Measurements from ENCODE around the gene RECQL5. TPM values are rescaled to one million over a fixed set of nuclear protein-coding genes. Genes with fewer than 3 reads are reported as not detected.

RECQL5 gene
- total RNA-seq, 4 donors from 2014 or later: 26.3 to 85.0 (median 44.1) TPM

DNA sequence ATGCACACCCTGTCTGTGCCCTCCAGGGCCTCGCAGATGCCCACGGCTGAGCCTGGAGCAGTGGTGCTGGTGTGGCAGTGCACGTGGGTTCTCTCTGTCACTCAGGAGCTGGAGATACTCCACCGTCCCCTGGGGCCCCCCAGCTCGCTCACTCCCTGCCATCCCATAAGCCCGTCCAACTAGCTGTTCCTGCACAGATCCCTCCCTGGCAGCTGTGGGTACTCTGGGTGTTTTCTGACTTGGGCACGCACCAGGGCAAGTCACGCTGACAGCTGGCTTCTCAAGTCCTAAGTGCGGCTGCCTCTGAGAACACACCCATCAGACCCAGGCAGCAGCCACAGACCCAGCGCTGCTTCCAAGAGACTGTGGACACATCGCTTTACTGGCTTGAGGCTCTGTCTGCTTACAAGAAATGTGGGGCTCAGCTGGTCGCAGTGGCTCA is 28.9 kb upstream of the RECQL5 start:
- Histone ChIP-seq H3K27ac (peak overlapping the region in 3 of 4 donors; percentile 86 to 96 (median 91)), H3K36me3 (peaks cover 0 to 43% (median 0%) of the 10 kb centered on the region in 3 donors), H3K4me1 (peaks cover 0 to 82% (median 5%) of the 10 kb centered on the region in 4 donors), H3K9me3 (no peaks in the 10 kb centered on the region), H3K4me3 (no peak overlapping the region), H3K27me3 (no peaks in the 10 kb centered on the region)
- peak in 2 of 3 donors; percentile 82 to 84 for DNase-seq
- no peak for TF ChIP-seq CTCF (IDR thresholded peaks at IDR 0.05)
- peak; percentile 69 to 82 for TF ChIP-seq POLR2A (IDR thresholded peaks at IDR 0.05)

DNA sequence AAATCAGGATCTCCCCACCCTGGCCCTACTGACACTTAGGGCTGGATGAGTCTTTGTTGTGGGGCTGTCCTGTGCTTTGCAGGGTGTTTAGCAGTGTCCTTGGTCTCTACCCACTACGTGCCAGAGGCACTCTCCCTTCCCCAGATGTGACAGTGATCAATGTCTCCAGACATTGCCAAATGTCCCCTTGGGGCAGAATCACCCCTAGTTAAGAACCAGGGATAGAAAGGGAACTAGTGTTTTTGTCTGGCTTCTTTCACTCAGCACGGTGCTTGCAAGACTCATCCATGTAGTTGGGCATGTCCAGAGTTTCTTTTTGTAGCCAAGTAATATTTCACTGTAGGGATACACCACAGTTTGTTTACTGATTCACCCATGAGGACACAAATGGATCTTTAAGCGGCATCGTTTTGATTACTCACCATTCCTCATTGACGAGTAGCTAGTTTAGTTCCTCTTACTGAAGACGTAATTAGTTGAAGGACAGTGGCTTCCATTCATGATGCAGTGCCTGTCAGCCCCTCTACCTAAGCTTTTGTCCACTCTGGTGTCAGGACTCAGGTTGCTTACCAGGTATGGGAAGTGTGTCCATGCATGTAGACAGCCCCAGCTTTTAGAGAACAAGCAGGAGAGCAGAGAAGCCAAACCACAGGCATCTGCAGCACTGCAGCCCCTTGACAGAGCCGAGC is 28.3 kb upstream of the RECQL5 start:
- H3K9me3 ChIP-seq: no peaks in the 10 kb centered on the region
- peak in 1 of 3 donors; percentile 35 for DNase-seq
- peaks cover 0 to 87% (median 8%) of the 10 kb centered on the region in 4 donors for H3K4me1 ChIP-seq
- no peak overlapping the region for H3K4me3 ChIP-seq
- H3K36me3 ChIP-seq: peaks cover 0 to 37% (median 0%) of the 10 kb centered on the region in 3 donors
- H3K27me3 ChIP-seq: no peaks in the 10 kb centered on the region
- H3K27ac ChIP-seq: peak overlapping the region in 3 of 4 donors; percentile 86 to 96 (median 91)
- TF ChIP-seq POLR2A (IDR thresholded peaks at IDR 0.05) (no peak), CTCF (IDR thresholded peaks at IDR 0.05) (no peak)

DNA sequence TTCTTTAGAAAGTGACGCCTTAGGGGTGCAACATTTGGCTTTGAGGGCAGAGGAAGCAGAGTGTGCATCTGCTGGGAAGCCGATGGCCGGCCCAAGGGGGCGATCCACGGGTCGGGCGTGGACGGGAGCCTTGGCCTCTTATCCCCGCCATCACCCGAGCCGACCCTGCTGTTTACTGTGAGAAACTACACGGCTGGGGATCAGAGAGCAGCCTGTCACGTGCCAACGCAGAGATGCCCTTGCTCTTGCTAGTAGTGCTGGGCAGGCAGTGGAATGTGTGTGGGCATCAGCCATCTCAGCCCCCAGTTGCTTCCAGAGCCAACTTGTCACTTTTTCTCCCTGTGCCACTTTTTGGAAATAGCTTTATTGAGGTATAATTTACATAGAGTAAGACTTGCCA is 27.6 kb upstream of the RECQL5 start:
- Histone ChIP-seq H3K4me1 (peaks cover 0 to 80% (median 6%) of the 10 kb centered on the region in 4 donors), H3K27ac (peak overlapping the region in 2 of 4 donors; percentile 91 to 96)
- no peak for TF ChIP-seq CTCF (IDR thresholded peaks at IDR 0.05)
- no peak for TF ChIP-seq POLR2A (IDR thresholded peaks at IDR 0.05)

GRCh38 chr17:75693500-75694481 is 26.8 kb upstream of the RECQL5 start:
- no peaks in the 10 kb centered on the region for H3K27me3 ChIP-seq
- peak overlapping the region in 1 of 4 donors; percentile 96 for H3K27ac ChIP-seq
- DNase-seq: peak in 1 of 3 donors; percentile 49
- H3K4me1 ChIP-seq: peaks cover 0 to 72% (median 6%) of the 10 kb centered on the region in 4 donors
- no peaks in the 10 kb centered on the region for H3K9me3 ChIP-seq
- TF ChIP-seq CTCF (IDR thresholded peaks at IDR 0.05) (no peak), POLR2A (IDR thresholded peaks at IDR 0.05) (no peak)
- peaks cover 0 to 29% (median 0%) of the 10 kb centered on the region in 3 donors for H3K36me3 ChIP-seq
- H3K4me3 ChIP-seq: no peak overlapping the region

More for the DNA sequence above, 27.6 kb upstream of the RECQL5 start:
- Histone ChIP-seq H3K36me3 (peaks cover 0 to 30% (median 0%) of the 10 kb centered on the region in 3 donors), H3K27me3 (no peaks in the 10 kb centered on the region), H3K4me3 (no peak overlapping the region), H3K9me3 (no peaks in the 10 kb centered on the region)
- DNase-seq: peak in 1 of 3 donors; percentile 19

DNA sequence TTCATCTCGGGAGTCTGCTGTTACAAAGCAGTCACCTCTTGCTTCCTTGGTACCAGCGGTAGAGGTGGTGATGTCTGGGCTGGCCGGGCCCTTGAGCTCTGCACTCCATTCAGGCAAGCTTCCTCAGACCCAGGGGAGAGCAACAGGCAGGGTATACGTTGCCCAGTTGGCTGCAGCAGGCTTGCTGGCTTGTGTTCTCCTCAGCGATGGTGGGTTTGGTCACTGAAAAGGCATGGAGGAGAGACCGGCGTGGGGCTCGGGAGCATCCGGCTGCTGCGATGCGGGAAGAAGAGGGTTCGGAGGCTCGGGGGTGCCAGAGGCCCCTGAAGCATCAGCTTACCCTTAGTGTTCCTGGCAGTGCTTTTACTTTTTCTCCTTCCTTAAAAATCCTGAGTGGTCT is 26.0 kb upstream of the RECQL5 start:
- Histone ChIP-seq H3K36me3 (peaks cover 0 to 29% (median 0%) of the 10 kb centered on the region in 3 donors), H3K27ac (peak overlapping the region in 2 of 4 donors; percentile 34 to 45), H3K27me3 (no peaks in the 10 kb centered on the region), H3K9me3 (no peaks in the 10 kb centered on the region), H3K4me1 (peaks cover under 1 to 71% (median 9%) of the 10 kb centered on the region in 4 donors), H3K4me3 (no peak overlapping the region)
- DNase-seq: peak in 1 of 3 donors; percentile 25
- no peak for TF ChIP-seq CTCF (IDR thresholded peaks at IDR 0.05)
- TF ChIP-seq POLR2A (IDR thresholded peaks at IDR 0.05): no peak
